HepG2 (cell line): Measurements from ENCODE around the gene CELF4. TPM values are rescaled to one million over a fixed set of nuclear protein-coding genes. Genes with fewer than 3 reads are reported as not detected.

Experiments used
- ATAC-seq: fragments of 200-7000 bp; cut with Tn5 transposase; 3 replicates; pipeline ENCODE4 v1.9.1; 2020; ENCODE audit warnings: mild to moderate bottlenecking, moderate library complexity
- BruUV-seq: library from RNA; stranded (reverse); fragments of 400-500 nt; replicated peaks from 2 replicates; lab custom pipeline; 2021; lab: Mats Ljungman, UMichigan
- CTCF ChIA-PET: fragments of 300-600 bp; formaldehyde crosslinking; extraction: SDS; loops from one replicate; lab custom pipeline; 2021; ENCODE audit warnings: low total read pairs, inconsistent platforms, low intra/inter-chr PET ratio; lab: Yijun Ruan, JAX
- POLR2A ChIA-PET: fragments of 350-600 bp; sonication (Branson Sonifier 250); formaldehyde crosslinking; loops from one replicate; lab custom pipeline; 2020; ENCODE audit warnings: antibody characterized with exemption, inconsistent platforms; lab: Yijun Ruan, JAX
- DNase-seq: peaks from one replicate; pipeline ENCODE4 v3.0.0-alpha.2; 2015; ENCODE audit warnings: low spot score
- FAIRE-seq: peaks from 3 replicates; lab custom pipeline; 2011; peaks lifted over from hg19 to GRCh38; lab: Jason Lieb, UNC
- H2AFZ ChIP-seq: one replicate; pipeline ENCODE4 v1.6.1; 2011; ENCODE audit warnings: low read length, inconsistent platforms
- H3K27ac ChIP-seq: fragments of 300-600 bp; 3 replicates; pipeline ENCODE4 v1.8.0; 2011; ENCODE audit warnings: mixed run types, mild to moderate bottlenecking, mixed read lengths, low read length, inconsistent platforms; ENCODE audit not compliant: insufficient read depth; ENCODE audit errors: extremely low read length
- H3K27me3 ChIP-seq, 2 experiments: fragments of 200-600 bp in 1 of 2; 2 replicates in 1 of 2; 3 replicates in 1 of 2; pipeline versions ENCODE4 v1.6.0 to v1.8.0; 2011; ENCODE audit warnings: low read length in 2 of 2, mild to moderate bottlenecking in 2 of 2, moderate library complexity in 2 of 2, inconsistent platforms in 1 of 2; ENCODE audit not compliant: insufficient read depth in 2 of 2, control insufficient read depth in 1 of 2
- H3K36me3 ChIP-seq, 2 experiments: fragments of 200-600 bp in 1 of 2; replicated peaks in 1 of 2; 2 replicates in 1 of 2; 3 replicates in 1 of 2; pipeline versions ENCODE4 v1.5.1 to v1.8.0; 2011; ENCODE audit warnings: low read length in 2 of 2, inconsistent platforms in 1 of 2; ENCODE audit not compliant: insufficient read depth in 2 of 2, control insufficient read depth in 1 of 2
- H3K4me1 ChIP-seq: 2 replicates; pipeline ENCODE4 v1.5.1; 2012; ENCODE audit warnings: low read length, inconsistent platforms; ENCODE audit not compliant: insufficient read depth
- H3K4me2 ChIP-seq: 2 replicates; pipeline ENCODE4 v1.6.0; 2011; ENCODE audit warnings: low read depth, low read length, inconsistent platforms
- H3K4me3 ChIP-seq, 3 experiments: fragments of 200-600 bp in 1 of 3; sonication (generic), shearing (Covaris generic) in 1 of 3; replicated peaks in 1 of 3; 2 replicates each; pipeline ENCODE4 v1.5.1; 2011 to 2016; ENCODE audit warnings: low read length in 3 of 3, inconsistent platforms in 2 of 3, low read depth in 2 of 3, mild to moderate bottlenecking in 2 of 3, control low read depth in 1 of 3, mixed read lengths in 1 of 3; ENCODE audit not compliant: insufficient read depth in 1 of 3
- H3K79me2 ChIP-seq: one replicate; pipeline ENCODE4 v1.6.1; 2011; ENCODE audit warnings: low read length, inconsistent platforms; ENCODE audit not compliant: insufficient read depth
- H3K9ac ChIP-seq: 2 replicates; pipeline ENCODE4 v1.6.0; 2011; ENCODE audit warnings: mild to moderate bottlenecking, low read depth, low read length, inconsistent platforms; ENCODE audit not compliant: insufficient read depth
- H3K9me3 ChIP-seq: 2 replicates; pipeline ENCODE4 v1.5.1; 2012; ENCODE audit warnings: mild to moderate bottlenecking, low read length
- H4K20me1 ChIP-seq: 2 replicates; pipeline ENCODE4 v1.6.0; 2011; ENCODE audit warnings: inconsistent platforms, mild to moderate bottlenecking, low read length, moderate library complexity; ENCODE audit not compliant: insufficient read depth
- AGO2 ChIP-seq: fragments of 200-400 bp; formaldehyde crosslinking; optimal IDR thresholded peaks from 2 replicates; pipeline ENCODE3; 2017; ENCODE audit warnings: mild to moderate bottlenecking, low read depth, low read length, moderate library complexity
- CHD4 ChIP-seq: fragments of 200-600 bp; sonication (generic); IDR thresholded peaks from 2 replicates; pipeline ENCODE4 v1.7.0; 2017; ENCODE audit warnings: mild to moderate bottlenecking, low read length, borderline replicate concordance
- ISL2 ChIP-seq: sonication (generic); formaldehyde crosslinking; IDR thresholded peaks from 2 replicates; pipeline ENCODE4 v1.5.0; 2020; ENCODE audit warnings: missing genetic modification reagents
- NFAT5 ChIP-seq: sonication (generic); formaldehyde crosslinking; IDR thresholded peaks from 2 replicates; pipeline ENCODE4 v1.4.0; 2020; ENCODE audit warnings: missing genetic modification reagents
- RFXAP ChIP-seq: sonication (generic); formaldehyde crosslinking; IDR thresholded peaks from 2 replicates; pipeline ENCODE4 v1.4.0; 2020; ENCODE audit warnings: missing genetic modification reagents, borderline replicate concordance
- SRSF4 ChIP-seq: fragments of 200-400 bp; formaldehyde crosslinking; IDR thresholded peaks from one replicate; pipeline ENCODE4 v1.6.1; 2018; ENCODE audit warnings: mild to moderate bottlenecking, low read depth, low read length, moderate library complexity; ENCODE audit not compliant: poor library complexity, severe bottlenecking
- TAF15 ChIP-seq: fragments of 200-400 bp; formaldehyde crosslinking; IDR thresholded peaks from one replicate; pipeline ENCODE4 v1.6.1; 2018; ENCODE audit warnings: mild to moderate bottlenecking, low read depth, low read length; ENCODE audit not compliant: poor library complexity, severe bottlenecking
- TOE1 ChIP-seq: sonication (generic); formaldehyde crosslinking; IDR thresholded peaks from 2 replicates; pipeline ENCODE4 v1.4.0; 2020; ENCODE audit warnings: mild to moderate bottlenecking, missing genetic modification reagents
- ZNF280D ChIP-seq: sonication (generic); formaldehyde crosslinking; IDR thresholded peaks from 2 replicates; pipeline ENCODE4 v1.5.1; 2020; ENCODE audit warnings: mild to moderate bottlenecking, missing genetic modification reagents
- ZNF615 ChIP-seq: sonication (generic); formaldehyde crosslinking; IDR thresholded peaks from 2 replicates; pipeline ENCODE4 v1.5.0; 2020; ENCODE audit warnings: mild to moderate bottlenecking, missing genetic modification reagents, borderline replicate concordance
- WGBS: methylation state at CpG from one replicate; pipeline ENCODE4 v1.1.6; 2017; ENCODE audit warnings: low lambda C conversion rate; 5-methylcytosine and 5-hydroxymethylcytosine counted together
- in situ Hi-C: cut with HindIII; loops from 2 replicates; pipeline ENCODE4 v1.10.0; 2017; ENCODE audit warnings: low pct_unique_long_range_greater_than_20kb; ENCODE audit not compliant: extremely low pct_ligation_motif_present
- intact Hi-C: fragments of 100-400 bp; cut with micrococcal nuclease; formaldehyde crosslinking; loops from one replicate; pipeline ENCODE4 v1.10.0; 2022; ENCODE audit not compliant: unreplicated experiment
- polyA plus RNA-seq, 8 experiments: library from polyadenylated mRNA; depleted of rRNA in 3 of 8; stranded (reverse) in 7 of 8; unstranded in 1 of 8; fragments of >200 nt; fragmentation: Illumina TruSeq in 4 of 8; extraction: Trizol in 4 of 8; gene quantifications; 2 replicates each; pipeline versions ENCODE4 v1.2.1 to v1.2.3, GENCODE V29; 2011 to 2016; ENCODE audit warnings: low read depth in 4 of 8, missing spikeins in 1 of 8, mixed read lengths in 1 of 8; ENCODE audit not compliant: insufficient read depth in 1 of 8
- total RNA-seq, 5 experiments: library from RNA; depleted of rRNA; stranded (reverse); fragments of >200 nt; fragmentation: Illumina TruSeq; extraction: Trizol; gene quantifications; 2 replicates each; pipeline ENCODE4 v1.2.3, GENCODE V29; 2016; ENCODE audit warnings: low read depth in 1 of 5

Gene CELF4
- total and polyA plus RNA-seq, 2 of the 13 experiments (the other 11 are each of a cell fraction or from before 2014, with no cell fraction given) = not detected

GRCh38 chr18:37305066-37305465 lies 260.5 kb downstream of the CELF4 start:
- ChIA-PET CTCF (no interaction called here), POLR2A (no interaction called here)
- Histone ChIP-seq H3K79me2 (no peaks in the 10 kb centered on the region), H3K9ac (no peak overlapping the region), H3K4me2 (no peak overlapping the region), H4K20me1 (no peaks in the 10 kb centered on the region), H3K27ac (no peak overlapping the region), H3K4me1 (peaks cover 11% of the 10 kb centered on the region), H2AFZ (no peak overlapping the region), H3K27me3 (peaks cover 1 to 14% of the 10 kb centered on the region in 2 experiments; a peak in 1 of 5 replicates), H3K36me3 (no peaks in the 10 kb centered on the region), H3K9me3 (no peaks in the 10 kb centered on the region), H3K4me3 (no peak overlapping the region)
- no peak for DNase-seq
- TF ChIP-seq ISL2 = no peak
- TF ChIP-seq TAF15 = no peak
- no peak for TF ChIP-seq AGO2
- TF ChIP-seq TOE1 = no peak
- no peak for TF ChIP-seq CHD4
- TF ChIP-seq SRSF4 = no peak
- TF ChIP-seq NFAT5 = no peak
- TF ChIP-seq ZNF280D = no peak
- TF ChIP-seq RFXAP (CRISPR knock-in tag) = no peak
- TF ChIP-seq ZNF615 (CRISPR knock-in tag) = no peak
- no peak for ATAC-seq
- no peak for FAIRE-seq
- BruUV-seq = no TSS peak
- in situ Hi-C loops = no loop called here
- 57% methylated on average over 8 of the region's 13 CpGs for WGBS
- intact Hi-C loops = no loop called here
